Heart left ventricle (tissue), 13 donors: ENCODE data around the gene FNDC10.

Experiments
- CTCF ChIP-seq, 12 donors: fragments of 200-600 bp; sonication (generic) in 4 of 12; IDR thresholded peaks; one replicate each; pipeline versions ENCODE4 v1.5.0 to v1.8.0; 2018 to 2022; ENCODE audit warnings: antibody characterized with exemption in 12 of 12, mild to moderate bottlenecking in 5 of 12
- POLR2A ChIP-seq, 2 donors: fragments of 450-650 bp; IDR thresholded peaks; one replicate each; pipeline ENCODE4 v1.6.1; 2017; ENCODE audit warnings: antibody characterized with exemption in 2 of 2, mild to moderate bottlenecking in 2 of 2, moderate library complexity in 2 of 2
- donor health status: ischemic (EF 13 %, LVEDD 7.1; RV severe dilation, severe dysfunction).
- donor health status: DM: no; HTN: yes; CAD: no.
- donor health status: DM: no; HTN: no; CAD: no.
- donor health status: ischemic (EF 25% LVEDD 6.9; RV normal size, moderate dysfunction).
- donor health status: ischemic (EF 25% LVEDD 5.7; RV mildly dilated, moderate dysfunction).
- donor health status: ischemic (EF 35%, LVEDD 5.7; RV mildly dilated, moderate dysfunction).
- donor health status: nonischemic (EF 11% LVEDD 7.7; RV severe dilation, severe dysfunction).
- donor health status: DM: yes; HTN: yes; CAD: no.
- donor health status: PGD.
- donor health status: ischemic (EF 29% LVEDD 5.4; RV normal size, mild dysfunction).
- donor health status: nonischemic (EF 23%, LVEDD 6.1; RV moderate dilation, normal function).

DNA sequence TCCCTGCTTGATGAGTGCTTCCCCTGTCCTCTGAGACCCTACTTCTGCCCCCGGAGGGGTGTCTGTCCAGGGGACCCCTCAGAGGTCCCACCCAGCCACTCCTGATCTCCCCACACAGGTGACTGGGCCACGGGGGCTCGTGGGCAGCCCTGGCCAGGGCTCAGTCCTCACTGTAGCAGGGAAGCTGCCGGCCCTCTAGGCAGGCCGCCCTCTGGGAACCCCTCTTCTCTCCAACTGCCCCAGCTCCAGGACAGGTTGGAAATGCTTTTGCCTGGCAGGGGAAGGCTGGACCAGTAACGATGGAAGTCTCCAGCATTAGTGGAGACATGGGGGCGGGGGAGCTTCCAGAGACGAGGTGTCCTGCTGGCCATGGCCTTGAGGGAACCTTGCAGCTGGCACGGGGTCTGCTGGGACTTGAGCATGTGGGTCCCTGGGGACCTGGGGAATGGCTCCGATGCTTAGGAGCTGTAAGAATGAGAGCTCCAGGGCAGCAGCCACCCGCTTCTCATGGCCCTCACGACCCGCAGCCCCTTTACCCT is 3.1 kb upstream of the FNDC10 start:
- TF ChIP-seq CTCF (IDR thresholded peaks at IDR 0.05) = no peak
- TF ChIP-seq POLR2A (IDR thresholded peaks at IDR 0.05) = no peak
